ENCODE measurements around the gene PARD3.

Gene PARD3

DNA sequence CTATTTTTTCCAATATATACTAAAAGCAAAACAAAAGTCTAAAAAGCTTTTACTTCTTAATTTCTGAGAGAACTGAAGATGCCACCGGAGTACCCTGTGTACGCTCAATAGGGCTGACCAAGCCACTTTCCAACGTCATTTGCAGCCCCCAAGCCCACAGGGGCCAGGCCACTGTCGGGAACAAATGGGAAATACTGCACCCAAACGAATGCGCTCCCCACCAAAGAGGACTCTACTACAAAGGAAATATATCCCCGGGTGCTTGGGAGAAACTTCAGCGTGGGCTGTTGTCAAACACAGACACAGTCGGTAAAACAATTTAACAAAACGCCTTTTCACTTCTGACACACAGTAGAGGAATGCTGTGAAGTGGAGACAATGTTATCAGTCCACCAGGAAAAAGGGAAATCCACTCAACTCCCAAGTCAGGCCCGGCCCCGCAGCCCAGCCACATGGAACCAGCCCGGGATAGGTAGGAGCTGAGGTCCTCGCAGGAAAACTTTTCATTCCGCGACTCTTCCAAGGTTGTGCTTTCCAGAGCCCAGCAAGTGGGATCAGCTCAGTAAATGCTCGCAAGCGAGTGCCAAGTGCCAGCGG is 1.4 kb downstream of the PARD3 start:
- no peaks in the 10 kb centered on the region for H3K27me3 ChIP-seq (ENCODE audit: insufficient read depth, low read length)
- peak overlapping the region; percentile 36 for H3K18ac ChIP-seq (ENCODE audit: low read length)
- H4K12ac ChIP-seq (ENCODE audit: low read depth, low read length): peak overlapping the region; percentile 81
- peak overlapping the region; percentile 91 for H4K91ac ChIP-seq (ENCODE audit: low read depth, low read length)
- peaks cover 11% of the 10 kb centered on the region for H3K79me1 ChIP-seq (ENCODE audit: low read length)
- H3K23ac ChIP-seq (ENCODE audit: low read length): no peak overlapping the region
- peak overlapping the region; percentile 91 for H3K14ac ChIP-seq (ENCODE audit: low read length)
- no peak overlapping the region for H2AFZ ChIP-seq (ENCODE audit: insufficient read depth, low read length, poor library complexity)
- peaks cover 0 to 9% of the 10 kb centered on the region in 2 experiments for H3K4me1 ChIP-seq (ENCODE audit: control insufficient read depth in 1 of 2, insufficient read depth in 2 of 2, low read length in 2 of 2)
- peak; percentile 68 to 81 for DNase-seq
- WGBS (ENCODE audit: extremely low coverage, insufficient coverage, insufficient read length): no CpG with 5 or more reads among the region's 19 CpGs
- H2AK5ac ChIP-seq (ENCODE audit: low read length): peak overlapping the region; percentile 9
- peak overlapping the region; percentile 90 for H2BK120ac ChIP-seq (ENCODE audit: insufficient read depth, low read length, poor library complexity)
- H2BK12ac ChIP-seq (ENCODE audit: low read length): no peak overlapping the region
- peak overlapping the region; percentile 76 for H3K4me2 ChIP-seq (ENCODE audit: low read length)
- peak overlapping the region; percentile 91 for H2BK5ac ChIP-seq (ENCODE audit: low read depth, low read length, poor library complexity)
- peaks cover 13% of the 10 kb centered on the region for H3K79me2 ChIP-seq (ENCODE audit: control insufficient read depth, insufficient read depth, low read length, poor library complexity)
- peak overlapping the region; percentile 86 for H3K27ac ChIP-seq (ENCODE audit: low read depth, low read length)
- H3K4ac ChIP-seq (ENCODE audit: low read depth, low read length): peak overlapping the region; percentile 13
- peak overlapping the region; percentile 88 for H3K9ac ChIP-seq (ENCODE audit: low read length)
- H4K8ac ChIP-seq (ENCODE audit: low read depth, low read length): peak overlapping the region; percentile 64
- H3K36me3 ChIP-seq (ENCODE audit: control insufficient read depth in 1 of 2, insufficient read depth in 2 of 2, low read length in 2 of 2): no peaks in the 10 kb centered on the region
- no peaks in the 10 kb centered on the region for H3K9me3 ChIP-seq (ENCODE audit: insufficient read depth, low read depth, low read length)
- H3K4me3 ChIP-seq (ENCODE audit: low read depth, low read length): peak overlapping the region; percentile 96

DNA sequence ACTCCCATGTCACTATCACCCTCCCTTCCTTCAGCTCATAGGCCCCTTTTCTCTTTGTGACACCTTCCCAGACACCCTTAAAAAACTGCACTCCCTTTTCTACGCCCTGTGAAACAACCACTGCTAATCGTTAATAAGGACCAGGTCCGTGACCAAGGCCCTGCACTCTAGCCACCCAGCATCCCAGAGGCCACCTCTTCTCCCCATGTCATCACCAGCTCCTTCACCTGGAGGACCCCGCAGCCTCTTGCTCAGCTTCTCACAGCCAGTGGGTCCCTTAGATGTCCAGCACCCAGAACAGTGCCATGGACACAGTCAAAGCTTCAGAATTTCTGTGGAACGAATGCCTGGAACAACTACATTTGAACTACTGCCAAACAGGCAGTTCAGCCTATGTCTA is 2.3 kb downstream of the PARD3 start:
- H3K9me3 ChIP-seq (ENCODE audit: insufficient read depth, low read depth, low read length): no peaks in the 10 kb centered on the region
- peaks cover 0 to 9% of the 10 kb centered on the region in 2 experiments for H3K4me1 ChIP-seq (ENCODE audit: control insufficient read depth in 1 of 2, insufficient read depth in 2 of 2, low read length in 2 of 2)
- H3K79me2 ChIP-seq (ENCODE audit: control insufficient read depth, insufficient read depth, low read length, poor library complexity): peaks cover 15% of the 10 kb centered on the region
- H2BK12ac ChIP-seq (ENCODE audit: low read length): no peak overlapping the region
- H3K9ac ChIP-seq (ENCODE audit: low read length): no peak overlapping the region
- no peak overlapping the region for H3K27ac ChIP-seq (ENCODE audit: low read depth, low read length)
- H3K36me3 ChIP-seq (ENCODE audit: control insufficient read depth in 1 of 2, insufficient read depth in 2 of 2, low read length in 2 of 2): no peaks in the 10 kb centered on the region
- WGBS (ENCODE audit: extremely low coverage, insufficient coverage, insufficient read length): no CpG with 5 or more reads among the region's 5 CpGs
- no peak overlapping the region for H3K14ac ChIP-seq (ENCODE audit: low read length)
- no peak overlapping the region for H4K12ac ChIP-seq (ENCODE audit: low read depth, low read length)
- H2AFZ ChIP-seq (ENCODE audit: insufficient read depth, low read length, poor library complexity): no peak overlapping the region
- H3K4me2 ChIP-seq (ENCODE audit: low read length): no peak overlapping the region
- no peak overlapping the region for H2AK5ac ChIP-seq (ENCODE audit: low read length)
- no peak overlapping the region for H4K8ac ChIP-seq (ENCODE audit: low read depth, low read length)
- peak overlapping the region; percentile 53 for H3K4ac ChIP-seq (ENCODE audit: low read depth, low read length)
- no peak overlapping the region for H4K91ac ChIP-seq (ENCODE audit: low read depth, low read length)
- H3K23ac ChIP-seq (ENCODE audit: low read length): no peak overlapping the region
- no peak overlapping the region for H2BK120ac ChIP-seq (ENCODE audit: insufficient read depth, low read length, poor library complexity)
- no peaks in the 10 kb centered on the region for H3K27me3 ChIP-seq (ENCODE audit: insufficient read depth, low read length)
- no peak overlapping the region for H2BK5ac ChIP-seq (ENCODE audit: low read depth, low read length, poor library complexity)
- no peak overlapping the region for H3K4me3 ChIP-seq (ENCODE audit: low read depth, low read length)
- H3K79me1 ChIP-seq (ENCODE audit: low read length): peaks cover 11% of the 10 kb centered on the region
- peak overlapping the region; percentile 14 for H3K18ac ChIP-seq (ENCODE audit: low read length)
- no peak for DNase-seq

DNA sequence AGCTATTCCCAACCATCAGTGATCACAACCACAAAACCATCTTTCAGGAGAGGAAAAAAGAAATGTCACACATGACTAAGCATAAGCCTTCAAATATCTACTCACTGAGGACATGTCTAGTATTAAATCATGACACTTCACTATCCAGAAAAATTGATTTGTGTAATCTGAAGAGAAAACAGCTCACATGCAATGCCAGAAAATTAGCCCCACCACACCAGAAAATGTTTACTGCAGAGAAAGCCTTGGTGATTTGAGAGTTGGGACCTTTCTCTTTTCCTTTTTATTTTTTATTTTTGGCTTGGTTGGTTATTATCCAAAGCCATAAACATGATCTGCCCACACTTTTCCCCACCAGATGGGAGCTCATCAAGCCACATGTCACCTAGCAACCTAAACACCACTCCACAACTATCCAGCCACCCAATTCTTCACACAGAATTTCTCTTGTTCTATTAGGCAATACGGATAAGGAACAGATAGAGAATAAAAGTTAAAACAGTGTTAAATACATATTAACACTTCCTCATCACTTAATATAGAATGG is 3.1 kb downstream of the PARD3 start:
- Histone ChIP-seq H2AK5ac (ENCODE audit: low read length) (no peak overlapping the region), H3K27me3 (ENCODE audit: insufficient read depth, low read length) (no peaks in the 10 kb centered on the region), H3K4ac (ENCODE audit: low read depth, low read length) (no peak overlapping the region), H4K12ac (ENCODE audit: low read depth, low read length) (no peak overlapping the region), H4K91ac (ENCODE audit: low read depth, low read length) (no peak overlapping the region), H3K23ac (ENCODE audit: low read length) (no peak overlapping the region), H2AFZ (ENCODE audit: insufficient read depth, low read length, poor library complexity) (no peak overlapping the region), H3K4me1 (ENCODE audit: control insufficient read depth in 1 of 2, insufficient read depth in 2 of 2, low read length in 2 of 2) (peaks cover 0 to 9% of the 10 kb centered on the region in 2 experiments), H2BK120ac (ENCODE audit: insufficient read depth, low read length, poor library complexity) (no peak overlapping the region), H3K9ac (ENCODE audit: low read length) (no peak overlapping the region), H3K4me2 (ENCODE audit: low read length) (no peak overlapping the region), H3K27ac (ENCODE audit: low read depth, low read length) (no peak overlapping the region), H2BK12ac (ENCODE audit: low read length) (no peak overlapping the region), H3K36me3 (ENCODE audit: control insufficient read depth in 1 of 2, insufficient read depth in 2 of 2, low read length in 2 of 2) (no peaks in the 10 kb centered on the region), H3K79me2 (ENCODE audit: control insufficient read depth, insufficient read depth, low read length, poor library complexity) (peaks cover 15% of the 10 kb centered on the region), H3K4me3 (ENCODE audit: low read depth, low read length) (no peak overlapping the region), H2BK5ac (ENCODE audit: low read depth, low read length, poor library complexity) (no peak overlapping the region), H4K8ac (ENCODE audit: low read depth, low read length) (no peak overlapping the region), H3K14ac (ENCODE audit: low read length) (no peak overlapping the region), H3K18ac (ENCODE audit: low read length) (no peak overlapping the region), H3K79me1 (ENCODE audit: low read length) (peaks cover 11% of the 10 kb centered on the region), H3K9me3 (ENCODE audit: insufficient read depth, low read depth, low read length) (no peaks in the 10 kb centered on the region)
- no peak for DNase-seq
- no CpG with 5 or more reads among the region's 1 CpG for WGBS (ENCODE audit: extremely low coverage, insufficient coverage, insufficient read length)

- Histone ChIP-seq H2BK5ac (ENCODE audit: low read depth, low read length, poor library complexity) (no peak overlapping the region), H3K4me1 (ENCODE audit: control insufficient read depth in 1 of 2, insufficient read depth in 2 of 2, low read length in 2 of 2) (peaks cover 0 to 6% of the 10 kb centered on the region in 2 experiments), H3K4me2 (ENCODE audit: low read length) (no peak overlapping the region), H3K23ac (ENCODE audit: low read length) (no peak overlapping the region), H2AFZ (ENCODE audit: insufficient read depth, low read length, poor library complexity) (no peak overlapping the region), H2BK120ac (ENCODE audit: insufficient read depth, low read length, poor library complexity) (no peak overlapping the region), H4K91ac (ENCODE audit: low read depth, low read length) (no peak overlapping the region), H3K9me3 (ENCODE audit: insufficient read depth, low read depth, low read length) (peaks cover 1% of the 10 kb centered on the region), H3K18ac (ENCODE audit: low read length) (no peak overlapping the region), H3K27ac (ENCODE audit: low read depth, low read length) (no peak overlapping the region), H2BK12ac (ENCODE audit: low read length) (no peak overlapping the region), H3K4ac (ENCODE audit: low read depth, low read length) (peak overlapping the region; percentile 4), H4K12ac (ENCODE audit: low read depth, low read length) (no peak overlapping the region), H3K79me2 (ENCODE audit: control insufficient read depth, insufficient read depth, low read length, poor library complexity) (peaks cover 18% of the 10 kb centered on the region), H4K8ac (ENCODE audit: low read depth, low read length) (no peak overlapping the region), H3K27me3 (ENCODE audit: insufficient read depth, low read length) (no peaks in the 10 kb centered on the region), H2AK5ac (ENCODE audit: low read length) (no peak overlapping the region), H3K79me1 (ENCODE audit: low read length) (peaks cover 11% of the 10 kb centered on the region), H3K4me3 (ENCODE audit: low read depth, low read length) (no peak overlapping the region), H3K14ac (ENCODE audit: low read length) (no peak overlapping the region), H3K9ac (ENCODE audit: low read length) (no peak overlapping the region), H3K36me3 (ENCODE audit: control insufficient read depth in 1 of 2, insufficient read depth in 2 of 2, low read length in 2 of 2) (no peaks in the 10 kb centered on the region)
- no peak for DNase-seq
- no CpG with 5 or more reads among the region's 17 CpGs for WGBS (ENCODE audit: extremely low coverage, insufficient coverage, insufficient read length)
These were observed 3.7 kb downstream of the PARD3 start for GRCh38 chr10:34811126-34811967.

Measured in trophoblast cell (in vitro differentiated cells and primary cell).